HG02885 (cell line): ENCODE data around the gene NRDC.

Experiments
- ATAC-seq: cut with Tn5 transposase; IDR thresholded peaks from one replicate; pipeline ENCODE4 v1.9.1; 2021; ENCODE audit warnings: mild to moderate bottlenecking; ENCODE audit not compliant: unreplicated experiment, poor library complexity

NRDC gene

GRCh38 chr1:51780927-51781326 lies 97.6 kb downstream of the NRDC start:
- no peak for ATAC-seq

GRCh38 chr1:51776408-51776807 lies 102.1 kb downstream of the NRDC start:
- no peak for ATAC-seq

GRCh38 chr1:51768971-51769588 lies 109.4 kb downstream of the NRDC start:
- ATAC-seq = no peak

- ATAC-seq = no peak
These were observed 117.2 kb downstream of the NRDC start for GRCh38 chr1:51761351-51761750.

GRCh38 chr1:51760872-51761271 lies 117.7 kb downstream of the NRDC start:
- no peak for ATAC-seq

- no peak for ATAC-seq
These were observed 120.2 kb downstream of the NRDC start for GRCh38 chr1:51758310-51758709.

GRCh38 chr1:51756290-51756689 lies 122.2 kb downstream of the NRDC start:
- no peak for ATAC-seq

GRCh38 chr1:51755437-51755836 lies 123.1 kb downstream of the NRDC start:
- no peak for ATAC-seq

GRCh38 chr1:51754666-51755065 lies 123.9 kb downstream of the NRDC start:
- ATAC-seq = no peak

- no peak for ATAC-seq
These were observed 124.6 kb downstream of the NRDC start for GRCh38 chr1:51753969-51754368.

- ATAC-seq = no peak
These were observed 126.2 kb downstream of the NRDC start for GRCh38 chr1:51752073-51752948.

- no peak for ATAC-seq
These were observed 127.8 kb downstream of the NRDC start for GRCh38 chr1:51750729-51751128.

GRCh38 chr1:51750218-51750617 lies 128.3 kb downstream of the NRDC start:
- ATAC-seq = no peak

- no peak for ATAC-seq
These were observed 129.4 kb downstream of the NRDC start for GRCh38 chr1:51749151-51749550.

GRCh38 chr1:51745304-51745570 lies 133.3 kb downstream of the NRDC start:
- no peak for ATAC-seq

- no peak for ATAC-seq
These were observed 133.8 kb downstream of the NRDC start for GRCh38 chr1:51744506-51745303.

GRCh38 chr1:51741121-51741681 lies 137.3 kb downstream of the NRDC start:
- no peak for ATAC-seq

- ATAC-seq = no peak
These were observed 137.9 kb downstream of the NRDC start for GRCh38 chr1:51740652-51741051.
